Measurements from ENCODE around the gene PHLDA3. TPM values are rescaled to one million over a fixed set of nuclear protein-coding genes. Genes with fewer than 3 reads are reported as not detected.
"Not testable (repeated sequence)": the region's sequence is repeated elsewhere in the genome, so short reads cannot be mapped to it uniquely, and the experiment has no call there.

The PHLDA3 gene
- total RNA-seq, 2 donors from 2014 or later = 13.1 to 21.2 TPM

- peaks cover 16% of the 10 kb centered on the region for H3K4me1 ChIP-seq
- H3K4me3 ChIP-seq = no peak overlapping the region
- peaks cover 12% of the 10 kb centered on the region for H3K36me3 ChIP-seq
- intact Hi-C loops (cut with DNase I) = loop anchor here (1.0 kb wide), 1 partner anchor 30 kb away; no protein-coding TSS in a partner anchor
- no peak for DNase-seq
- no peak overlapping the region for H3K27ac ChIP-seq
- H3K9ac ChIP-seq (ENCODE audit: low read depth in 2 of 2, low read length in 2 of 2) = peak overlapping the region; percentile 47 to 51
- no peak for TF ChIP-seq CTCF (IDR thresholded peaks at IDR 0.05)
- H3K27me3 ChIP-seq = no peaks in the 10 kb centered on the region
- no peaks in the 10 kb centered on the region for H3K9me3 ChIP-seq
Measured at GRCh38 chr1:201482755-201483154, 13.8 kb upstream of the PHLDA3 start.

GRCh38 chr1:201481761-201482493 lies 12.9 kb upstream of the PHLDA3 start:
- peak overlapping the region; percentile 51 to 54 for H3K9ac ChIP-seq (ENCODE audit: low read depth in 2 of 2, low read length in 2 of 2)
- TF ChIP-seq CTCF (IDR thresholded peaks at IDR 0.05) = peak; percentile 95
- peaks cover 8% of the 10 kb centered on the region for H3K36me3 ChIP-seq
- H3K9me3 ChIP-seq = no peaks in the 10 kb centered on the region
- no peaks in the 10 kb centered on the region for H3K27me3 ChIP-seq
- intact Hi-C loops (cut with DNase I) = loop anchor here (1.0 to 2.0 kb wide), 2 partner anchors 30 to 33 kb away; no protein-coding TSS in a partner anchor
- peak overlapping the region; percentile 28 for H3K4me3 ChIP-seq
- peaks cover 16% of the 10 kb centered on the region for H3K4me1 ChIP-seq
- peak; percentile 90 for DNase-seq
- H3K27ac ChIP-seq = peak overlapping the region; percentile 72

GRCh38 chr1:201481004-201481380 lies 12.0 kb upstream of the PHLDA3 start:
- H3K9ac ChIP-seq (ENCODE audit: low read depth in 2 of 2, low read length in 2 of 2) = peak overlapping the region; percentile 57 to 72
- no peaks in the 10 kb centered on the region for H3K9me3 ChIP-seq
- peak overlapping the region; percentile 28 for H3K4me3 ChIP-seq
- H3K27ac ChIP-seq = peak overlapping the region; percentile 72
- DNase-seq = no peak
- no peak for TF ChIP-seq CTCF (IDR thresholded peaks at IDR 0.05)
- H3K4me1 ChIP-seq = peaks cover 16% of the 10 kb centered on the region
- H3K36me3 ChIP-seq = peaks cover 8% of the 10 kb centered on the region
- intact Hi-C loops (cut with DNase I) = loop anchor here (2.0 kb wide), 1 partner anchor 32 kb away; no protein-coding TSS in a partner anchor
- no peaks in the 10 kb centered on the region for H3K27me3 ChIP-seq

- intact Hi-C loops (cut with DNase I) = loop anchor here (2.0 kb wide), 1 partner anchor 32 kb away; no protein-coding TSS in a partner anchor
- TF ChIP-seq CTCF (IDR thresholded peaks at IDR 0.05) = no peak
- peak overlapping the region; percentile 57 to 72 for H3K9ac ChIP-seq (ENCODE audit: low read depth in 2 of 2, low read length in 2 of 2)
Measured at GRCh38 chr1:201480231-201481003, 11.4 kb upstream of the PHLDA3 start.

GRCh38 chr1:201479201-201479730 lies 10.3 kb upstream of the PHLDA3 start:
- H3K36me3 ChIP-seq = no peaks in the 10 kb centered on the region
- intact Hi-C loops (cut with DNase I) = no loop called here
- H3K9ac ChIP-seq (ENCODE audit: low read depth in 2 of 2, low read length in 2 of 2) = no peak overlapping the region
- no peak for DNase-seq
- no peak overlapping the region for H3K4me3 ChIP-seq
- no peak for TF ChIP-seq CTCF (IDR thresholded peaks at IDR 0.05)
- H3K9me3 ChIP-seq = no peaks in the 10 kb centered on the region
- no peaks in the 10 kb centered on the region for H3K27me3 ChIP-seq
- H3K27ac ChIP-seq = peak overlapping the region; percentile 72
- H3K4me1 ChIP-seq = peaks cover 16% of the 10 kb centered on the region

More at GRCh38 chr1:201480231-201481003, 11.4 kb upstream of the PHLDA3 start:
- DNase-seq = peak; percentile 95
- Histone ChIP-seq H3K4me3 (peak overlapping the region; percentile 28), H3K27ac (peak overlapping the region; percentile 72), H3K27me3 (no peaks in the 10 kb centered on the region), H3K4me1 (peaks cover 16% of the 10 kb centered on the region), H3K9me3 (no peaks in the 10 kb centered on the region), H3K36me3 (peaks cover 6% of the 10 kb centered on the region)

GRCh38 chr1:201478666-201479065 lies 9.7 kb upstream of the PHLDA3 start:
- H3K4me1 ChIP-seq = peaks cover 16% of the 10 kb centered on the region
- H3K36me3 ChIP-seq; H3K27ac ChIP-seq; H3K9ac ChIP-seq (ENCODE audit: low read depth in 2 of 2, low read length in 2 of 2); H3K9me3 ChIP-seq; H3K4me3 ChIP-seq; intact Hi-C loops (cut with DNase I); DNase-seq; H3K27me3 ChIP-seq: not testable (repeated sequence)
